LNCaP clone FGC (cell line): ENCODE results near the gene TEX264.

Source experiments
- DNase-seq: peaks from one replicate; pipeline ENCODE4 v3.0.0-alpha.2; 2011; ENCODE audit warnings: low read depth
- H3K4me3 ChIP-seq: 2 replicates; pipeline ENCODE4 v1.5.1; 2011; ENCODE audit warnings: mild to moderate bottlenecking, low read depth, low read length, control low read depth
- CTCF ChIP-seq: IDR thresholded peaks from 2 replicates; pipeline ENCODE4 v1.5.1; 2012; ENCODE audit warnings: mild to moderate bottlenecking; ENCODE audit not compliant: control insufficient read depth, insufficient read depth; ENCODE audit errors: extremely low read depth

The TEX264 gene

GRCh38 chr3:51680663-51681230 is 9.7 kb downstream of the TEX264 start:
- H3K4me3 ChIP-seq = no peak overlapping the region
- TF ChIP-seq CTCF = no peak
- DNase-seq = no peak

DNA sequence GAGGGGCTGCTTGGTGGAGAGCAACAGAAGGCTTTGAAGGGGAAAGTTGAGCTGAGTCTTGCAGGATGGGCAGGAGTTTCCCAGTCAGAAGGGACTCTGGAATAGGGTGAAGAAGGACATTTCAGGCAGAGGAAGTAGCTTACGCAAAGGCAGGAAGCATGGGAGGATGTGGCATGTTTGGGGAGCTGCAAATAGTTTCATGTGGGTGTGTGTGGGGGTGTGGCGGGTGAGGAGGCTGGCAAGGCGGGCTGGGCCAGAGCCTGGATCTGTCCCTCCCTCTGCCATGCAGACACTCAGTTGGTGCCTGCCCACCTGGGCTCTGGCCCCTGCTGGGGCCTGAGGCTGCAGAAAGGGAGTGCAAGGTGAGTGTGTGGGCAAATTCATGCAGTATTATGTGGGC is 10.4 kb downstream of the TEX264 start:
- no peak overlapping the region for H3K4me3 ChIP-seq
- no peak for DNase-seq
- TF ChIP-seq CTCF = no peak

GRCh38 chr3:51682079-51682478 is 11.0 kb downstream of the TEX264 start:
- H3K4me3 ChIP-seq = no peak overlapping the region
- TF ChIP-seq CTCF = peak; percentile 91
- DNase-seq = peak; percentile 89

GRCh38 chr3:51682526-51682925 is 11.5 kb downstream of the TEX264 start:
- no peak for DNase-seq
- H3K4me3 ChIP-seq = no peak overlapping the region
- TF ChIP-seq CTCF = no peak

GRCh38 chr3:51683566-51683965 is 12.5 kb downstream of the TEX264 start:
- no peak overlapping the region for H3K4me3 ChIP-seq
- TF ChIP-seq CTCF = no peak
- no peak for DNase-seq

GRCh38 chr3:51684971-51685751 is 14.1 kb downstream of the TEX264 start:
- peak; percentile 50 for DNase-seq
- H3K4me3 ChIP-seq = no peak overlapping the region
- TF ChIP-seq CTCF = 0 out of 2 replicates have a peak, but pooled peaks have one; percentile 8
